Tibial artery (tissue), 4 donors: ENCODE results near the gene HMGCL.

Experiments used
- DNase-seq, 2 donors: peaks; one replicate each; pipeline ENCODE4 v3.0.0-alpha.2; 2019
- H3K27ac ChIP-seq, 2 donors: fragments of 200-600 bp; sonication (generic) in 1 of 2; 1 replicate in 1 of 2; 2 replicates in 1 of 2; pipeline ENCODE4 v1.5.1; 2018 to 2019; ENCODE audit warnings: mild to moderate bottlenecking in 1 of 2
- H3K27me3 ChIP-seq, 2 donors: fragments of 200-600 bp; sonication (generic) in 1 of 2; one replicate each; pipeline versions ENCODE4 v1.5.1 to v1.6.0; 2016 to 2019
- H3K36me3 ChIP-seq, 3 donors: fragments of 200-600 bp; sonication (generic) in 2 of 3; one replicate each; pipeline ENCODE4 v1.5.1; 2016 to 2019; ENCODE audit warnings: mild to moderate bottlenecking in 2 of 3
- H3K4me1 ChIP-seq, 4 donors: fragments of 200-600 bp; sonication (generic) in 2 of 4; 1 replicate in 3 of 4; 2 replicates in 1 of 4; pipeline ENCODE4 v1.5.1; 2016 to 2019
- H3K4me3 ChIP-seq, 2 donors: fragments of 200-600 bp; sonication (generic) in 1 of 2; 1 replicate in 1 of 2; 2 replicates in 1 of 2; pipeline ENCODE4 v1.5.1; 2018 to 2019; ENCODE audit warnings: mild to moderate bottlenecking in 2 of 2
- H3K9me3 ChIP-seq, 3 donors: fragments of 200-600 bp; sonication (generic) in 1 of 3; one replicate each; pipeline ENCODE4 v1.5.1; 2016 to 2019
- intact Hi-C: fragments of 100-400 bp; cut with DNase I; formaldehyde crosslinking; loops from one replicate; pipeline ENCODE4 v1.15.0; 2023; ENCODE audit warnings: low total_unique reads
- TF ChIP-seq, protein P1 (sequence below), 2 experiments: fragments of 200-600 bp in 1 of 2; fragments of 450-650 bp in 1 of 2; IDR thresholded peaks; one replicate each; pipeline ENCODE4 v1.5.1; 2017 to 2019; ENCODE audit warnings: antibody characterized with exemption in 2 of 2, mild to moderate bottlenecking in 1 of 2, moderate library complexity in 1 of 2

HMGCL gene

DNA sequence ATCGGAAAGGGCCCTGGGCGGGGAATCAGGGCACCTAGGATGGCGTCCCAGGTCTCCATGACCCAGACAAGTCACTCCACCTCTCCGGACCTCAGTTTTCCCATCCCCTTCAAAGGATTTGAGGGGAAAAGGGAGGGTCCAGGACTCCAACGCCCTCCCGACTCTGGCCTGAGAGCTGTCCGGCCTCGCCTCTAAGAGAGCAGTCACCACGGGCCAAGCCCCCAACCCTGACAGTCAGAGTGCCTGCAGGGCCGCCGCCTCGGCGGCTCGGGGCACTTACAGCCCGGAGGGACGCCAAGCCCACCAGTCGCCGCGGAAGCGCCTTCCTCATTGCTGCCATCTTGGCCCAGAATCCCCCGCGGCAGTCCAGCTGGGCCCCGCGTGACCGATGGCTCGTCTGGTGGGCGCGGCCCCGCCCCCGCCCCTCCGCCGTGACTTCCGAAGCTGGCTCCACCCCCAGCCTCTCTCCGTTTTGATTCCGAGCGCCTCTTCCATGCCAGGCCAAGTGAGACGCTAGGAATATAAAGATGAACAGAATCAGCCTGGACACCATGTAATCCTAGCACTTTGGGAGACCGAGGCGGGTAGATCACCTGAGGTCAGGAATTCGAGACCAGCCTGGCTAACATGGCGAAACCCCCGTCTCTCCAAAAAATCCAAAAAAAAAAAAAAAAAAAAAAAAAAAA lies at the start of gene HMGCL:
HMGCL (minus strand) TSS at position 354 of the 686 bp plus-strand sequence; CDS start at position 340, 14 bp downstream.
- H3K27ac ChIP-seq: peak within 1 kb of the TSS; percentile 93 to 95

DNA sequence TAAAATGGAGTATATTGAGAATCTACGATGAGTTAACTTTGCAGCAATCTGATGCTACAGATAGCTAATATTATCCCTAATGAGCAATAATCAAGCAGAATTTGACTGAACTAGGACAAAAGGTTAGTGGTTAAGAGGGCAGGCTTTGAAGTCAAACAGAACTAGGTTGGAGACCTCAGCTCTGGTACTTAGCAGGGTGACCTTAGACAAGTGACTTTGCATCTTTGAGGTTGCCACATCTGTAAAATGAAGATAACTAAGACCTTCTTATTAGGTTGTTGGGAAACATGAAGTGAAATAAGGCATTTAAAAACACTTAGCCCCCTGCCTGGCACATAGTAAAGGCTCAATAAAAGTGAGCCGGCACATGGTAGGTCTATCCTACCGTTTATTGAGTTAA lies 47.2 kb upstream of the HMGCL start:
- Histone ChIP-seq H3K36me3 (no peaks in the 10 kb centered on the region), H3K4me3 (no peak overlapping the region), H3K4me1 (peaks cover 4 to 6% (median 6%) of the 10 kb centered on the region in 4 donors), H3K27ac (no peak overlapping the region), H3K9me3 (no peaks in the 10 kb centered on the region), H3K27me3 (peaks cover 0 to 8% of the 10 kb centered on the region in 2 donors)
- no peak for DNase-seq
- TF ChIP-seq, protein P1, sequence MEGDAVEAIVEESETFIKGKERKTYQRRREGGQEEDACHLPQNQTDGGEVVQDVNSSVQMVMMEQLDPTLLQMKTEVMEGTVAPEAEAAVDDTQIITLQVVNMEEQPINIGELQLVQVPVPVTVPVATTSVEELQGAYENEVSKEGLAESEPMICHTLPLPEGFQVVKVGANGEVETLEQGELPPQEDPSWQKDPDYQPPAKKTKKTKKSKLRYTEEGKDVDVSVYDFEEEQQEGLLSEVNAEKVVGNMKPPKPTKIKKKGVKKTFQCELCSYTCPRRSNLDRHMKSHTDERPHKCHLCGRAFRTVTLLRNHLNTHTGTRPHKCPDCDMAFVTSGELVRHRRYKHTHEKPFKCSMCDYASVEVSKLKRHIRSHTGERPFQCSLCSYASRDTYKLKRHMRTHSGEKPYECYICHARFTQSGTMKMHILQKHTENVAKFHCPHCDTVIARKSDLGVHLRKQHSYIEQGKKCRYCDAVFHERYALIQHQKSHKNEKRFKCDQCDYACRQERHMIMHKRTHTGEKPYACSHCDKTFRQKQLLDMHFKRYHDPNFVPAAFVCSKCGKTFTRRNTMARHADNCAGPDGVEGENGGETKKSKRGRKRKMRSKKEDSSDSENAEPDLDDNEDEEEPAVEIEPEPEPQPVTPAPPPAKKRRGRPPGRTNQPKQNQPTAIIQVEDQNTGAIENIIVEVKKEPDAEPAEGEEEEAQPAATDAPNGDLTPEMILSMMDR (IDR thresholded peaks at IDR 0.05): no peak
- intact Hi-C loops: no loop called here

More for the DNA sequence above, at the start of gene HMGCL:
- H3K4me3 ChIP-seq: peak within 1 kb of the TSS; percentile 87 to 90
- no peaks in the 10 kb centered on the region for H3K27me3 ChIP-seq
- TF ChIP-seq, protein P1 (IDR thresholded peaks at IDR 0.05): peak in 1 of 2 experiments; percentile 4
- no peaks in the 10 kb centered on the region for H3K9me3 ChIP-seq
- peak; percentile 92 to 95 for DNase-seq
- H3K36me3 ChIP-seq: peaks cover 0 to 5% (median 0%) of the 10 kb centered on the region in 3 donors
- peaks cover 0 to 11% (median 9%) of the 10 kb centered on the region in 4 donors for H3K4me1 ChIP-seq
- intact Hi-C loops: no loop called here

GRCh38 chr1:23869051-23869450 lies 43.8 kb upstream of the HMGCL start:
- TF ChIP-seq, protein P1 (IDR thresholded peaks at IDR 0.05): no peak
- Histone ChIP-seq H3K4me1 (peaks cover 6 to 16% (median 10%) of the 10 kb centered on the region in 4 donors), H3K9me3 (no peaks in the 10 kb centered on the region), H3K27me3 (peaks cover 0 to 3% of the 10 kb centered on the region in 2 donors), H3K4me3 (peak overlapping the region; percentile 73 to 82), H3K36me3 (peaks cover 0 to 12% (median 8%) of the 10 kb centered on the region in 3 donors), H3K27ac (peak overlapping the region; percentile 71 to 77)
- intact Hi-C loops: loop anchor here (10.0 kb wide), 1 partner anchor 46 kb away; the partner anchor contains the start of gene CNR2
- DNase-seq: peak in 1 of 2 donors; percentile 25

GRCh38 chr1:23868557-23869016 lies 43.4 kb upstream of the HMGCL start:
- DNase-seq: peak in 1 of 2 donors; percentile 70
- Histone ChIP-seq H3K27me3 (no peaks in the 10 kb centered on the region), H3K4me1 (peaks cover 6 to 16% (median 10%) of the 10 kb centered on the region in 4 donors), H3K27ac (peak overlapping the region; percentile 71 to 77), H3K36me3 (peaks cover 0 to 16% (median 8%) of the 10 kb centered on the region in 3 donors), H3K9me3 (no peaks in the 10 kb centered on the region), H3K4me3 (peak overlapping the region; percentile 73 to 82)
- TF ChIP-seq, protein P1 (IDR thresholded peaks at IDR 0.05): peak in 1 of 2 experiments; percentile 3
- intact Hi-C loops: loop anchor here (10.0 kb wide), 1 partner anchor 46 kb away; the partner anchor contains the start of gene CNR2

DNA sequence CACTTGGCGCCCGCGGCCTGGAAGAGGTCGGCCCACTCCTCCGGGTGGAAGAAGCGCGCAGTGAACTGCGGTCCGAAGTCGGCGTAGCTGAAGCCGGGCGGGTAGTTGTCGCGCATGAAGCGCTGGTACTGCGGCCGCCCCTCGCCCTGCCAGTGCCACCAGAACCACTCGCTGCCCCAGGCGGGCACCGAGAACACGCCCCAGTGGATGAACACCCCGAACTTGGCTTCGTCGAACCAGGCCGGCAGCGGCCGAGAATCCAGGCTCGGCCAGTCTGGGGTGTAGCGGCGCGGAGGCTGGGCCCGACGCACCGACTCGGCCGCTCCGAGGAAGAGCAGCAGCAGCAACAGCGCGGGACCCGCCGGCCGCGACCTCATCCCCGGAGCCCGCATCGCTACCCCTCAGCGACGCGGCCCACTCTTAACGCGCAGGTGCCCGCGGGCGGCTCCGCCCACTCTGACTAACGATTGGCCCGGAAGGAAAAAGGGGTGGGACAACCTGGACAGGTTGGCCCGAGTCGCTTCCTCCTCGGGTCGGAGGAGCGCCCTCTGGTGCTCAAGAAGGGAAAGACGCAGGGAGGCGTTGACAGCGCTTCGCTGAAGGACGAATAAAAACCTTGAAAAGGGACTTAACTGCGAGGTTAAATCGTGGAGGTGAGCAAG lies 42.8 kb upstream of the HMGCL start, which contains the start of gene FUCA1:
FUCA1 (minus strand) TSS at position 396 of the 662 bp plus-strand sequence; CDS start at position 392, 4 bp downstream.
- Histone ChIP-seq H3K27me3 (no peaks in the 10 kb centered on the region), H3K36me3 (peaks cover 0 to 22% (median 9%) of the 10 kb centered on the region in 3 donors), H3K4me3 (peak within 1 kb of the TSS; percentile 73 to 82), H3K4me1 (peaks cover 6 to 16% (median 10%) of the 10 kb centered on the region in 4 donors), H3K9me3 (no peaks in the 10 kb centered on the region), H3K27ac (peak within 1 kb of the TSS; percentile 71 to 77)
- DNase-seq: peak; percentile 93 to 96
- intact Hi-C loops: loop anchor here (10.0 kb wide), 1 partner anchor 47 kb away; the partner anchor contains the start of gene CNR2
- TF ChIP-seq, protein P1 (IDR thresholded peaks at IDR 0.05): peak; percentile 93 to 97
